ENCODE data around the gene STX8. TPM values are rescaled to one million over a fixed set of nuclear protein-coding genes. Genes with fewer than 3 reads are reported as not detected.

The STX8 gene
- total and polyA plus RNA-seq, 3 donors from 2014 or later, result 103 to 160 (median 125) TPM

- Histone ChIP-seq H3K27ac (no peak overlapping the region), H3K4me1 (no peaks in the 10 kb centered on the region), H3K4me3 (no peak overlapping the region), H3K27me3 (no peaks in the 10 kb centered on the region), H3K36me3 (ENCODE audit: low read depth, missing control alignments) (no peaks in the 10 kb centered on the region), H3K9me3 (no peaks in the 10 kb centered on the region)
- DNase-seq, result no peak
- WGBS, 2 donors, result 77 to 83% methylated on average over 14 to 34 of the region's 34 CpGs
- intact Hi-C loops (cut with DNase I; ENCODE audit: low total_unique reads), result no loop called here
- no peak for TF ChIP-seq POLR2A (IDR thresholded peaks at IDR 0.05)
- TF ChIP-seq CTCF (IDR thresholded peaks at IDR 0.05), result no peak
Measured at GRCh38 chr17:9226130-9226793, 349.4 kb downstream of the STX8 start.

GRCh38 chr17:9225305-9226101, 350.1 kb downstream of the STX8 start:
- no peak for DNase-seq
- Histone ChIP-seq H3K4me1 (no peaks in the 10 kb centered on the region), H3K36me3 (ENCODE audit: low read depth, missing control alignments) (no peaks in the 10 kb centered on the region), H3K27ac (no peak overlapping the region), H3K4me3 (no peak overlapping the region), H3K9me3 (no peaks in the 10 kb centered on the region), H3K27me3 (no peaks in the 10 kb centered on the region)
- WGBS, 2 donors, result 65 to 69% methylated on average over 8 to 32 of the region's 32 CpGs
- TF ChIP-seq POLR2A (IDR thresholded peaks at IDR 0.05) (no peak), CTCF (IDR thresholded peaks at IDR 0.05) (no peak)
- intact Hi-C loops (cut with DNase I; ENCODE audit: low total_unique reads), result no loop called here

GRCh38 chr17:9224485-9224884, 351.1 kb downstream of the STX8 start:
- no peaks in the 10 kb centered on the region for H3K27me3 ChIP-seq
- H3K4me1 ChIP-seq, result no peaks in the 10 kb centered on the region
- no peaks in the 10 kb centered on the region for H3K36me3 ChIP-seq (ENCODE audit: low read depth, missing control alignments)
- no peaks in the 10 kb centered on the region for H3K9me3 ChIP-seq
- 87 to 96% methylated on average over 7 of the region's 7 CpGs for WGBS, 2 donors
- H3K27ac ChIP-seq, result no peak overlapping the region
- no peak overlapping the region for H3K4me3 ChIP-seq
- intact Hi-C loops (cut with DNase I; ENCODE audit: low total_unique reads), result no loop called here
- TF ChIP-seq CTCF (IDR thresholded peaks at IDR 0.05) (no peak), POLR2A (IDR thresholded peaks at IDR 0.05) (no peak)
- no peak for DNase-seq

- WGBS, 2 donors, result 82% methylated on average over 6 to 8 of the region's 8 CpGs
- no peaks in the 10 kb centered on the region for H3K9me3 ChIP-seq
- no peak for TF ChIP-seq CTCF (IDR thresholded peaks at IDR 0.05)
- no peak for TF ChIP-seq POLR2A (IDR thresholded peaks at IDR 0.05)
- H3K27ac ChIP-seq, result no peak overlapping the region
- intact Hi-C loops (cut with DNase I; ENCODE audit: low total_unique reads), result no loop called here
- H3K4me1 ChIP-seq, result no peaks in the 10 kb centered on the region
- no peaks in the 10 kb centered on the region for H3K27me3 ChIP-seq
- H3K36me3 ChIP-seq (ENCODE audit: low read depth, missing control alignments), result no peaks in the 10 kb centered on the region
- no peak for DNase-seq
- H3K4me3 ChIP-seq, result no peak overlapping the region
Measured at GRCh38 chr17:9223531-9223930, 352.1 kb downstream of the STX8 start.

DNA sequence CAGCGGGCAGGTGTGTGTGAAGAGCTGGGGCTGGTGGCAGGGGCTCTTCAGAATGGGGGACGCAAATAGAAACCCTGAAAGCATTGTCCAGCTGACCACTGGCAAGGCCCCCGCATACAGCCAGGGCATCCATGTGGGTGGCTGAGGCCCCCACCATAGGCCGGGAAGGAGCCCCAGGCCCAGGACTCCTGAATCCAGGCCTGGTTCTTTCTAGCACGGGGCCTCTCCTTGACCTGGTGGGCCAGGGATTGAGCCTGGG, 353.8 kb downstream of the STX8 start:
- H3K36me3 ChIP-seq (ENCODE audit: low read depth, missing control alignments), result no peaks in the 10 kb centered on the region
- H3K27ac ChIP-seq, result no peak overlapping the region
- DNase-seq, result no peak
- intact Hi-C loops (cut with DNase I; ENCODE audit: low total_unique reads), result no loop called here
- 86 to 96% methylated on average over 5 of the region's 5 CpGs for WGBS, 2 donors
- no peak overlapping the region for H3K4me3 ChIP-seq
- TF ChIP-seq POLR2A (IDR thresholded peaks at IDR 0.05), result no peak
- no peak for TF ChIP-seq CTCF (IDR thresholded peaks at IDR 0.05)
- no peaks in the 10 kb centered on the region for H3K4me1 ChIP-seq
- no peaks in the 10 kb centered on the region for H3K9me3 ChIP-seq
- no peaks in the 10 kb centered on the region for H3K27me3 ChIP-seq
